Natural killer cell treated with Interleukin-12 subunit alpha and Interleukin-12 subunit beta and Interleukin-15 and Interleukin-18, amount 100 ng/mL, for 72 hours (primary cell): ENCODE measurements around the gene LEUTX. TPM values are rescaled to one million over a fixed set of nuclear protein-coding genes. Genes with fewer than 3 reads are reported as not detected.
"Not testable (repeated sequence)": the region's sequence is repeated elsewhere in the genome, so short reads cannot be mapped to it uniquely, and the experiment has no call there.

Experiments
- ATAC-seq, 2 donors: fragments of 150-1000 bp; cut with Tn5 transposase in 1 of 2; sonication (Bioruptor Pico), chemical (Tn5 transposase) in 1 of 2; 2 replicates each; pipeline ENCODE4 v1.10.0; 2021
- DNase-seq: peaks from one replicate; pipeline ENCODE4 v3.0.0; 2022; ENCODE audit warnings: low spot score
- H3K27ac Mint-ChIP-seq, 2 donors: 1 replicate in 1 of 2; 2 replicates in 1 of 2; pipeline ENCODE4 v1.8.0; 2022; ENCODE audit warnings: mixed read lengths in 2 of 2, mild to moderate bottlenecking in 1 of 2, moderate library complexity in 1 of 2
- H3K27me3 Mint-ChIP-seq, 2 donors: 1 replicate in 1 of 2; 2 replicates in 1 of 2; pipeline ENCODE4 v1.8.0; 2022; ENCODE audit warnings: mixed read lengths in 2 of 2
- H3K36me3 Mint-ChIP-seq: one replicate; pipeline ENCODE4 v1.8.0; 2022; ENCODE audit warnings: mixed read lengths
- H3K4me1 Mint-ChIP-seq, 2 donors: 1 replicate in 1 of 2; 2 replicates in 1 of 2; pipeline ENCODE4 v1.8.0; 2022; ENCODE audit warnings: low read depth in 2 of 2, mixed read lengths in 2 of 2, mild to moderate bottlenecking in 1 of 2
- H3K4me3 Mint-ChIP-seq: one replicate; pipeline ENCODE4 v1.8.0; 2022; ENCODE audit warnings: mixed read lengths
- H3K9me3 Mint-ChIP-seq: 2 replicates; pipeline ENCODE4 v1.8.0; 2022; ENCODE audit warnings: mixed read lengths
- total RNA-seq, 2 donors: library from RNA; stranded (reverse); gene quantifications; one replicate each; pipeline ENCODE4 v1.2.3, GENCODE V29; 2022

Gene LEUTX
- total RNA-seq, 2 donors from 2014 or later: not detected

DNA sequence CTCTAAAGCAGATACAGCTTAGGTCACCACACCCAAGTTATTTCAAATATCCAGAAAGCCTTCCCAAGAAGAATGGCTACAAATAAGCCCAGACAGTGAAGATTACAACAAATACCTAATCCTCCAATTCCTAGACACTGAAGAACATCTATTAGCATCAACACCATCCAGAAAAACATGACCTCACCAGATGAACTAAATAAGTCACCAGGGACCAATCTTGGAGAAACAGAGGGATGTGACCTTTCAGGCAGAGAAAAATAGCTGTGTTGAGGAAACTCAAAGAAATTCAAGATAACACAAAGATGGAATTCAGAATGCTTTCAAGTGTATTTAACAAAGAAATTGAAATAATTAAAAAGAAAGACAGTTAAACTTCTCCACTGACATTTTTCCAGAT, 25.9 kb upstream of the LEUTX start:
- H3K9me3 Mint-ChIP-seq: no peaks in the 10 kb centered on the region
- no peak overlapping the region for H3K27ac Mint-ChIP-seq
- no peak for ATAC-seq
- H3K4me3 Mint-ChIP-seq: no peak overlapping the region
- peaks cover 22 to 23% of the 10 kb centered on the region in 2 donors for H3K27me3 Mint-ChIP-seq
- no peaks in the 10 kb centered on the region for H3K4me1 Mint-ChIP-seq
- DNase-seq: no peak
- H3K36me3 Mint-ChIP-seq: no peaks in the 10 kb centered on the region

DNA sequence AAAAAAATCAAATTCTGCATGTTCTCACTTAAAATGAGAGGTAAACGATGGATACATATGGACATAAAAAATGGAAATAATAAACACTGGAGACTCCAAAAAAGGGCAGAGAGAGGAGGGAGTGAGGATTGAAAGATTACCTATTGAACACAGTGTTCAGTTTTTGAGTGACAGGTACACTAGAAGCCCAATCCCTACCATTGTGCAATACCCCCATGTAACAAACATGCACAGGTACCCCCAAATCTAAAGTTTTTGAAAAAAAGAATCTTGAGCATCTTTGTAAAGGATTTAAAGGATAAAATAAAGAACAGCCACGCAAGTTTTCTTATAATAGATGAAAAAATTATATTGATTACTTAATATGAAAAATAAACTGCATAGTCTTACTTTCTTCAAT, 24.1 kb upstream of the LEUTX start:
- H3K27ac Mint-ChIP-seq: no peak overlapping the region
- no peaks in the 10 kb centered on the region for H3K9me3 Mint-ChIP-seq
- no peaks in the 10 kb centered on the region for H3K36me3 Mint-ChIP-seq
- no peak overlapping the region for H3K4me3 Mint-ChIP-seq
- ATAC-seq (no peak), DNase-seq (no peak)
- H3K27me3 Mint-ChIP-seq: peaks cover 25 to 37% of the 10 kb centered on the region in 2 donors
- no peaks in the 10 kb centered on the region for H3K4me1 Mint-ChIP-seq

DNA sequence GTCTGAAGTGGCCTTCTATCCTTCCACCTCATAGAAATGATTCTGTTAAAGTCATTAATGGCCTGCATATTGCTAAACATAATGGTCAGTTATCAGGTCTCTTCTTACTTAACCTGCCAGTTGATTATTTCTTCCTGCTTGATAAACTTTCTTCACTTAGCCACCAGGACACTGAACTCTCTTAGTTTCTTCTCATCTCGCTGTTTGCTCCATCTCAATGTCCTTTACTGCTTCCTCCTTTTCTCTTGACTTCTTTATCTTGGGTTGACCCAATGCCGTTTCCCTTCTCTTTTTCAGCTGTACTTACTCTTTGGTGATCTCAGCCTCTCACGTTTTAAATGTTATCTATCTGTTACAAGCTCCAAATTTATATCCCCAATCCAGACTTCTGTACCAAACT, 23.7 kb upstream of the LEUTX start:
- ATAC-seq (peak in 1 of 2 donors; percentile 20), DNase-seq (no peak)
- Mint-ChIP-seq H3K4me1 (no peaks in the 10 kb centered on the region), H3K27me3 (peaks cover 25 to 39% of the 10 kb centered on the region in 2 donors), H3K9me3 (no peaks in the 10 kb centered on the region), H3K4me3 (no peak overlapping the region), H3K27ac (no peak overlapping the region), H3K36me3 (no peaks in the 10 kb centered on the region)

DNA sequence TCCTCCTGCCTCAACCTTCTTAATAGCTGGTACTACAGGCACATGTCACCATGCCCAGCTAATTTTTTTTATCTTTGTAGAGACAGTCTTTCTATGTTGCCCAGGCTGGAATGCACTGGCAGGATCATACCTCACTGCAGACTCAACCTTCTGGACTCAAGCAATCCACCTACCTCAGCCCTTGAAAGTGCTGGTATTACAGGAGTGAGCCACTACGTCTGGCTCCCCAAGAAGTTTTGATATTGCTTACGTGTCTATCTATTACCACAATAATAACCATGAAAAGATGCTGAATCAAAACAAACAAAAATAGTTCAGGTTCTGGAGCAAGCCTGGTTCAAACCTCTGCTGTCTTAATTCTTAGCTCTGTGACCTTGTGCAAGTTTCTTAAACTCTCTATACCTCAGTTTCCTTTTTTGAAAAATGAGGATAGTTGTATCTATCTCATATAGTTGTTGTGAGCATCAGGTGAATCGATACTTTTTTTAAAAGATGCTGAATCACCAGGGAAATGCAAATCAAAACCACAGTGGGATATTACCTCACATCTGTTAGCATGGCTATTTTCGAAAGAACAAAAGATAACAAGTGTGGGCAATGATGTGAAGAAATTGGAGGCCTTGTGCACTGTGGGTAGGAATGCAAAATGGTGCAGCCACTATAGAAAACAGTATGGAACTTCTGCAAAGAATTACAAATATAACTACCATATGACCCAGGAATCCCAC, 19.0 kb upstream of the LEUTX start:
- no peaks in the 10 kb centered on the region for H3K9me3 Mint-ChIP-seq
- no peaks in the 10 kb centered on the region for H3K4me1 Mint-ChIP-seq
- peak overlapping the region in 1 of 2 donors; percentile 8 for H3K27ac Mint-ChIP-seq
- peaks cover 32 to 55% of the 10 kb centered on the region in 2 donors for H3K27me3 Mint-ChIP-seq
- H3K36me3 Mint-ChIP-seq: no peaks in the 10 kb centered on the region
- no peak for DNase-seq
- no peak for ATAC-seq
- H3K4me3 Mint-ChIP-seq: no peak overlapping the region

DNA sequence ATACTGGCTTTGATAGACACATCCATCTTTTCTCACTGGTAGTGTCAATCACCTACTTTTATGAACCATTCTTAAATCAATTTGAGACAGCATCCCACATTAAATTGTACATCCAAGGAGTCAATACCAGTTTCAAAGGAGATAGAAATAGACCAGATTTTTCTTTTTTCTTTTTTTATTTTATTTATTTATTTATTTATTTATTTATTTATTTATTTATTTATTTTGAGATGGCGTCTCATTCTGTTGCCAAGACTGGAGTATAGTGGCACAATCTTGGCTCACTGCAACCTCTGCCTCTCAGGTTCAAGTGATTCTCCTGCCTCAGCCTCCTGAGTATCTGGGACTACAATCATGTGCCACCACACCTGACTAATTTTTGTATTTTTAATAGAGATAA, 16.8 kb upstream of the LEUTX start:
- ATAC-seq, H3K27ac Mint-ChIP-seq, H3K36me3 Mint-ChIP-seq, DNase-seq, H3K4me3 Mint-ChIP-seq, H3K4me1 Mint-ChIP-seq, H3K9me3 Mint-ChIP-seq: not testable (repeated sequence)
- H3K27me3 Mint-ChIP-seq: peaks cover 28 to 49% of the 10 kb centered on the region in 2 donors

DNA sequence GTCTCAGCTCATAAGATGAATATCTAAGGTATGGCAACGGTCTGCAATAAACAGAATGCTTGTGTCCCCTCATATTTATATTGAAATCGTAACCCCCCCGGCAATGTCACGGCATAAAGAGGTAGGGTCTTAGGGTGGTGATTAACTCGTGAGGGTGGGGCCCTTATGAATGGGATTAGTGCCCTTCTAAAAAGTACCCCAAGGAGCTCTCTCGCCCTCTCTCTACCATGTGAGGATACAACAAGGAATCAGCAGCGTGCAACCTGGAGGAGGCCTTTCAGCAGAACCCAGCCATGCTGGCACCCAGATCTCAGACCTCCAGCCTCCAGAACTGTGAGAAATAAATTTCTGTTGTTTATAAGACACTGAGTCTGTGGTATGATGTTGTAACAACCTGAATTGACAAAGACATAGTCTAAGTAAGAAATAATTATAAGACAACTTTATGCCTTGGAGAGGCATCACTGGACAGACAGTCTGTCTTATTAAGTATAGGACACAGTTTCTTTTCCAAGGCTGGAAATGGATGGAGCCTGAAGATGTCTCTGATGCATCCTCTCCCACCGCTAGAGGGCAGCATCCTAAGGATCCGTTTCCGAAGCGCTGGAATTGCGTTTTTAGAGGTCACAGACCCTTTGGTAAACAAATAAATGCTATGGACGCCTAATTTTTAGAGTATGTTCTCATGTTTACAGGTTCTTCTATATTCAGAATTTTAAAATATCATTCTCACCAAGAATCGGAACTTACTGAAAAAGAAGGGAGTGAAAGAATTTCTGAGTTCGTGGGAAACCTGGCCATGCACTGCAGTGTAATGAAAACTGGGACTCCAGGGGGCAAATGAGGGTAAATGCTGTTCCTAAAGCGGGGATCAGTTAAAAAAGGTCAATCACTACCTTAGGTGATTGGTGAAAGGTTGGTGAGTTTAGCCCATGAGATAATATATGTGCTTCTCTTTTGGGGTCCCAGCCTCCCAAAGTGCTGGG, 13.3 kb upstream of the LEUTX start:
- Mint-ChIP-seq H3K27me3 (peaks cover 18 to 24% of the 10 kb centered on the region in 2 donors), H3K27ac (no peak overlapping the region), H3K36me3 (no peaks in the 10 kb centered on the region), H3K4me1 (no peaks in the 10 kb centered on the region), H3K9me3 (no peaks in the 10 kb centered on the region), H3K4me3 (no peak overlapping the region)
- DNase-seq (peak; percentile 68), ATAC-seq (no peak)

DNA sequence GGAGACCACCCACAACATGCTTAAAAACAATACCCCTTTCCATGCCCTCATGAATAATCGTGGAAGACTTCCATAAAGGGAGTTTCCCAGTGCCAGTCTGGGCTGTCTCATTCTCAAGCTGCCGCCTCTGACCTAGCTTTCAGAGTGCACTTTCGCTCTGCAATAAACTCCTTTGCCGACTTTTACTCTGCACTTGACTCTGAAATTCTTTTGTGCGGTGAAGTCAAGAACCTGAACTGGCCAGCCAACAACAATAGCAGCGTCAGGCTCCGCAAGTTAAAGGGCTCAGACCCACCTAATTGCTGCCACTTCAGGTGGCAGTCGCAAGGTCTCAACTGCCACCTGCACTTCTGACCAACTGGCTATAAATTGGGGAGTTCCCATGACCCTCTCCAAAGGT, 10.3 kb upstream of the LEUTX start:
- Mint-ChIP-seq H3K27ac (no peak overlapping the region), H3K36me3 (no peaks in the 10 kb centered on the region), H3K27me3 (peaks cover 22 to 26% of the 10 kb centered on the region in 2 donors), H3K4me1 (no peaks in the 10 kb centered on the region), H3K4me3 (no peak overlapping the region), H3K9me3 (no peaks in the 10 kb centered on the region)
- no peak for DNase-seq
- ATAC-seq: no peak

DNA sequence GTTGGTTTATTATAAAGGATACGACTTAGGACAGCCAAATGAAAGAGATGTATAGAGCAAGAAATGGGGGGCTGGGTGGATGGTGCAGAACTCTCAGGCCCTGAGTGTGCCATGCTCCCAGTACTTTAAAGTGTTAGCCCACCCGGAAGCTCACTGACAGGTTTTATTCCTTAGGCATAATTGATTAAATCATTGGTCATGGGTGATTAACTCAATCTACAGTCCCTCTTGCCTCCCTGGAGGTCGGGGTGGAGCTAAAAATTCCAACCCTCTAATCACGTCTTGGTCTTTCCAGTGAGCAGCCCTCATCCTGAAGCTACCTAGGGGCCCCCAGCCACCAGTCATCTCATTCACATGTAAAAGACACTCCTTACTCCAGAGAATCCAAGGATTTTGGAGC, 9.9 kb upstream of the LEUTX start:
- Mint-ChIP-seq H3K27me3 (peaks cover 20 to 22% of the 10 kb centered on the region in 2 donors), H3K4me3 (no peak overlapping the region), H3K9me3 (no peaks in the 10 kb centered on the region), H3K27ac (no peak overlapping the region), H3K36me3 (no peaks in the 10 kb centered on the region), H3K4me1 (no peaks in the 10 kb centered on the region)
- no peak for ATAC-seq
- DNase-seq: no peak

DNA sequence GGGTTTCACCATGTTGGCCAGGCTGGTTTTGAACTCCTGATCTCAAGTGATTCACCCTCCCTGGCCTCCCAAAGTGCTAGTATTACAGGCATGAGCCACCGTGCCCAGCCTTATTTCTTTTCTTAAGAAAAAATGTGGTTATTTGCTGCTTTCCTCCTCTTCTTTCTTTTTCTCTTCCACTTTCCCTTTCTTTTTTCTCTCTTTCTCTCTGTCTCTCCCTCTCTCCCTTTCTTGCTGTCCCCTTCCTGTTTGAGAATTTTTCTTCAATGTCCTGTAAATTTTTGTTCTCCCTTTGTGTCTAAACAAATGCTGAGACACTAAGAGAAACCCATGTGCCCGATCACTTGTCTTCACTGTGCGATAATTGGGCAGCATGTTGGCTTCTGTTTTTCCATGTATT, 2.2 kb downstream of the LEUTX start:
- DNase-seq (no peak), ATAC-seq (no peak)
- Mint-ChIP-seq H3K9me3 (no peaks in the 10 kb centered on the region), H3K27ac (no peak overlapping the region), H3K36me3 (no peaks in the 10 kb centered on the region), H3K4me1 (peaks cover 0 to 6% of the 10 kb centered on the region in 2 donors), H3K4me3 (no peak overlapping the region), H3K27me3 (peaks cover 39 to 58% of the 10 kb centered on the region in 2 donors)

DNA sequence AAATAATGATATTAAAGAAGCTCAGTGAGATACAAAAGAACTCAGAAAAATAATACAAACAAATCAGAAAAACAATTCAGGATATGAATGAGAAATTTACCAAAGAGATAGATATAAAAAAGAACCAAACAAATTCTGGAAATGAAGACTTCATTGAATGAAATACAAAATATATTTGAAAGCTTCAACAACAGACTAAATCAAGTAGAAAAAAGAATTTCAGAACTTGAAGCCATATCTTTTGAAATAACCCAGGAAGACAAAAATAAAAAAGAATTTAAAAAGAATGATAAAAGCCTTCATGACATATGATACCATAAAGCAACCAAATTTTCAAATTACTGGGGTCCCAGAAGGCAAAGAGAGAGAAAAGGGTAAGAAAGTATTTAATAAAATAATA, 9.6 kb downstream of the LEUTX start:
- Mint-ChIP-seq H3K27ac (no peak overlapping the region), H3K27me3 (peaks cover 14 to 30% of the 10 kb centered on the region in 2 donors), H3K9me3 (no peaks in the 10 kb centered on the region), H3K36me3 (peaks cover 6% of the 10 kb centered on the region), H3K4me1 (no peaks in the 10 kb centered on the region), H3K4me3 (no peak overlapping the region)
- DNase-seq (no peak), ATAC-seq (no peak)

DNA sequence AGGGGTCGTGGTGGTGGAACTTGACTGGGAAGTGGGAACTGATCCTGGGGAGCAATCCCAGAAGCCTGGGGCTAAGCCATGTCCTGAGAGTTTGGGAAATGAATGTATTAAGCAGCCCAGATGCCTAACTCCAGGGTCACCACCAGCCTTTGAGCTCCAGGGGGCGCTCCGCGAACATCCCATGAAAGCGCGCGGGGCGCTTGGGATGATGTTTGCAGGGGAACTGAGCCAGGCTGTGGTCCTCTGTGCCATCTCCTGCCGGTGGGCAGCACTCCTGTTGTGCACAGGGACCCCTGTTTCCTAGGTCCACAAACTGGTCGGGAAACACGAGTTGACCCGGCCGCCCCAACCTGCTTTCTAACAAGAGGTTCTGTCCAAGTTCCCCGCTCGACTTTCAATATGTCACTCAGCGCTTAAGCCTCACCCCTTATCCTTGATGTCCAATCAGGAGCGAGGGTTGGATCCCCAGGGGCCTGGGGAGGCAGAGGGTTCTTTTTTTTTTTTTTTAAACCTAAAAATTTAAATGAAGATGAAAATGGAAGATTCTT, 14.4 kb downstream of the LEUTX start:
- ATAC-seq: peak; percentile 91 to 93
- H3K9me3 Mint-ChIP-seq: no peaks in the 10 kb centered on the region
- H3K27me3 Mint-ChIP-seq: peaks cover 8 to 11% of the 10 kb centered on the region in 2 donors
- DNase-seq: peak; percentile 84
- H3K36me3 Mint-ChIP-seq: peaks cover 3% of the 10 kb centered on the region
- H3K4me3 Mint-ChIP-seq: peak overlapping the region; percentile 74
- H3K27ac Mint-ChIP-seq: no peak overlapping the region
- H3K4me1 Mint-ChIP-seq: peaks cover 4 to 6% of the 10 kb centered on the region in 2 donors

DNA sequence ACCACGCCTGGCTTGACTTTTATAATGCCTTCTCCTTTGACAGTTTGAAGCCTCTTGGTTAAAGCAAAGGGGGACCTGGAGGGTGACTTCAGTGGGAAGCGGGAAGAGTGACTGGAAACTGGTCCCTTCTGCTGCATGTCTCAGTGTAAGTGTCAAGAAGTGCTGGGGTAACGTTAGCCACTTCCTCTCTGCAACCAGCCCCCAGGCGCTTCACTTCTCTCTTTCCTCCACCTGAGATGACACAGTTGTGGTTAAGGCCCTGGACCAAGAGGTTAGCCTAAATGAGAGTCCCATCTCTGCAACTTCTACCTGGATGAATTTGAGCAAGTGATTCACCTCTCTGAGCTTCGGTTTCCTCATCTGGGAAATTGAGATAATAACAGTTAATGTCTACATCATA, 16.3 kb downstream of the LEUTX start:
- H3K27ac Mint-ChIP-seq: peak overlapping the region in 1 of 2 donors; percentile 25
- ATAC-seq: peak in 1 of 2 donors; percentile 62
- H3K9me3 Mint-ChIP-seq: no peaks in the 10 kb centered on the region
- H3K4me3 Mint-ChIP-seq: no peak overlapping the region
- H3K4me1 Mint-ChIP-seq: peaks cover 4 to 6% of the 10 kb centered on the region in 2 donors
- peaks cover 7 to 9% of the 10 kb centered on the region in 2 donors for H3K27me3 Mint-ChIP-seq
- no peak for DNase-seq
- no peaks in the 10 kb centered on the region for H3K36me3 Mint-ChIP-seq

DNA sequence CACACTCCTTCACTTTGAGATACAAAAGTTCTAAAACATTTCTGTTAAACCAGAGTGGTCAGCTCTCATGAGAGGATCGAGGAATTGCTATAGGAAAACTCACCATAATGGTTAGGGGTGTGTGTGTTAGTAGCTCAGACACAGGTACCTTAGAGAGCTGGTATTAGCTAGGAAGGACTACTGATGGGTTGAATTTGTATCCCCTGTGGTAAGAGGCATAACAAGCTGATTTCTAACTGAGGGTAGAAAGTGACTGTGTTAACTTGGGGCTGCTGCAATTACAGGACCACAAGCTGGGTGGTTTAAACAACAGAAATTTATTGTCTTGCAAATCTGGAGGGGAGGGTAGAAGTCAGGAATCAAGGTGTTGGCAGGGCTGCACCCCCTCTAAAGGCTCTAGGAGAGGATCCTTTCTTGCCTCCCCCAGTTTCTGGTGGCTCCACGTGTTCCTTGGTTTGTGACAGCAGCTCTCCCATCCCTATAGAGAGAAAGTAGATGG, 17.4 kb downstream of the LEUTX start:
- no peak for ATAC-seq

More for the DNA sequence above, 17.4 kb downstream of the LEUTX start:
- H3K9me3 Mint-ChIP-seq: no peaks in the 10 kb centered on the region
- H3K27me3 Mint-ChIP-seq: peaks cover 7 to 9% of the 10 kb centered on the region in 2 donors
- DNase-seq: no peak
- no peak overlapping the region for H3K4me3 Mint-ChIP-seq
- H3K4me1 Mint-ChIP-seq: peaks cover 4 to 6% of the 10 kb centered on the region in 2 donors
- no peak overlapping the region for H3K27ac Mint-ChIP-seq
- H3K36me3 Mint-ChIP-seq: no peaks in the 10 kb centered on the region
